Measurements from ENCODE around the gene ATP7B. TPM values are rescaled to one million over a fixed set of nuclear protein-coding genes. Genes with fewer than 3 reads are reported as not detected.

The ATP7B gene
- total RNA-seq = 1 to 10 TPM; 4.3 to 6.5 TPM

GRCh38 chr13:52010890-52011631 is at the start of gene ATP7B:
ATP7B (minus strand) TSS chr13:52011450; CDS start chr13:52011337, 113 bp downstream.
- Histone ChIP-seq H3K4me1 (peaks cover 0 to 22% of the 10 kb centered on the region in 2 donors), H3K27ac (peak within 1 kb of the TSS; percentile 81 to 89), H3K27me3 (no peaks in the 10 kb centered on the region), H3K36me3 (no peaks in the 10 kb centered on the region), H3K9me3 (no peaks in the 10 kb centered on the region), H3K4me3 (peak within 1 kb of the TSS; percentile 81 to 90)
- DNase-seq (ENCODE audit: low spot score) = peak; percentile 60
- TF ChIP-seq CTCF (IDR thresholded peaks at IDR 0.05) = no peak

GRCh38 chr13:52053460-52053859 is 42.2 kb upstream of the ATP7B start:
- Histone ChIP-seq H3K27me3 (no peaks in the 10 kb centered on the region), H3K9me3 (no peaks in the 10 kb centered on the region), H3K36me3 (no peaks in the 10 kb centered on the region), H3K4me3 (no peak overlapping the region), H3K4me1 (no peaks in the 10 kb centered on the region), H3K27ac (no peak overlapping the region)
- no peak for TF ChIP-seq CTCF (IDR thresholded peaks at IDR 0.05)
- DNase-seq (ENCODE audit: low spot score) = no peak

GRCh38 chr13:52051400-52051799 is 40.1 kb upstream of the ATP7B start:
- no peaks in the 10 kb centered on the region for H3K4me1 ChIP-seq
- no peaks in the 10 kb centered on the region for H3K27me3 ChIP-seq
- H3K27ac ChIP-seq = no peak overlapping the region
- no peak for TF ChIP-seq CTCF (IDR thresholded peaks at IDR 0.05)
- no peak overlapping the region for H3K4me3 ChIP-seq
- H3K9me3 ChIP-seq = no peaks in the 10 kb centered on the region
- H3K36me3 ChIP-seq = no peaks in the 10 kb centered on the region
- no peak for DNase-seq (ENCODE audit: low spot score)

GRCh38 chr13:52048516-52048915 is 37.3 kb upstream of the ATP7B start:
- H3K36me3 ChIP-seq = no peaks in the 10 kb centered on the region
- no peak for DNase-seq (ENCODE audit: low spot score)
- H3K27ac ChIP-seq = no peak overlapping the region
- H3K9me3 ChIP-seq = no peaks in the 10 kb centered on the region
- no peak for TF ChIP-seq CTCF (IDR thresholded peaks at IDR 0.05)
- no peak overlapping the region for H3K4me3 ChIP-seq
- no peaks in the 10 kb centered on the region for H3K4me1 ChIP-seq
- no peaks in the 10 kb centered on the region for H3K27me3 ChIP-seq

GRCh38 chr13:52047463-52047862 is 36.2 kb upstream of the ATP7B start:
- H3K9me3 ChIP-seq = no peaks in the 10 kb centered on the region
- no peaks in the 10 kb centered on the region for H3K4me1 ChIP-seq
- no peak for DNase-seq (ENCODE audit: low spot score)
- no peak overlapping the region for H3K4me3 ChIP-seq
- H3K27ac ChIP-seq = no peak overlapping the region
- H3K27me3 ChIP-seq = no peaks in the 10 kb centered on the region
- TF ChIP-seq CTCF (IDR thresholded peaks at IDR 0.05) = no peak
- H3K36me3 ChIP-seq = no peaks in the 10 kb centered on the region

- peaks cover 0 to 8% of the 10 kb centered on the region in 2 donors for H3K9me3 ChIP-seq
- H3K4me3 ChIP-seq = no peak overlapping the region
- TF ChIP-seq CTCF (IDR thresholded peaks at IDR 0.05) = no peak
- H3K27me3 ChIP-seq = no peaks in the 10 kb centered on the region
- no peaks in the 10 kb centered on the region for H3K36me3 ChIP-seq
- H3K4me1 ChIP-seq = no peaks in the 10 kb centered on the region
- H3K27ac ChIP-seq = no peak overlapping the region
- DNase-seq (ENCODE audit: low spot score) = no peak
These were observed 32.4 kb upstream of the ATP7B start for GRCh38 chr13:52043675-52044074.

Data from right atrium auricular region (tissue), 2 donors.